ENCODE measurements around the gene RDH13. TPM values are rescaled to one million over a fixed set of nuclear protein-coding genes. Genes with fewer than 3 reads are reported as not detected.
"Not testable (repeated sequence)": the region's sequence is repeated elsewhere in the genome, so short reads cannot be mapped to it uniquely, and the experiment has no call there.

RDH13 gene
- total and polyA plus RNA-seq, 8 donors: 10.9 to 27.1 (median 14.5) TPM

DNA sequence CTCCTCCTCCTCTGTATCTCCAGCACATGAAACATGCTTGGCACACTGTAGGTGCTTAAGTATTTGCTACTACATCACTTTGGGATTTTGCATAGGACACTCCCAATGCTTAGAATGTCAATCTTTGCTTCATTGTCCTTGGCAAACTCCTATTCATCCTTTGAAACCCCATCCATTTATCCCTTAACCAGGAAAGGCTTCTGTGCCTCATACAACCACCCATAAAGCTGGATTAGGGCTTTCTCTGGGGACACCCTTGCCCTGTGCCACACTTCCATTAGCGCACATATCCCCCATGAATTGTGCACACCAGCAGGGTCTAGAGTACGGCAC, 6.9 kb upstream of the RDH13 start:
- FAIRE-seq (no peak), ATAC-seq (no peak), DNase-seq (no peak)
- TF ChIP-seq, protein P1, sequence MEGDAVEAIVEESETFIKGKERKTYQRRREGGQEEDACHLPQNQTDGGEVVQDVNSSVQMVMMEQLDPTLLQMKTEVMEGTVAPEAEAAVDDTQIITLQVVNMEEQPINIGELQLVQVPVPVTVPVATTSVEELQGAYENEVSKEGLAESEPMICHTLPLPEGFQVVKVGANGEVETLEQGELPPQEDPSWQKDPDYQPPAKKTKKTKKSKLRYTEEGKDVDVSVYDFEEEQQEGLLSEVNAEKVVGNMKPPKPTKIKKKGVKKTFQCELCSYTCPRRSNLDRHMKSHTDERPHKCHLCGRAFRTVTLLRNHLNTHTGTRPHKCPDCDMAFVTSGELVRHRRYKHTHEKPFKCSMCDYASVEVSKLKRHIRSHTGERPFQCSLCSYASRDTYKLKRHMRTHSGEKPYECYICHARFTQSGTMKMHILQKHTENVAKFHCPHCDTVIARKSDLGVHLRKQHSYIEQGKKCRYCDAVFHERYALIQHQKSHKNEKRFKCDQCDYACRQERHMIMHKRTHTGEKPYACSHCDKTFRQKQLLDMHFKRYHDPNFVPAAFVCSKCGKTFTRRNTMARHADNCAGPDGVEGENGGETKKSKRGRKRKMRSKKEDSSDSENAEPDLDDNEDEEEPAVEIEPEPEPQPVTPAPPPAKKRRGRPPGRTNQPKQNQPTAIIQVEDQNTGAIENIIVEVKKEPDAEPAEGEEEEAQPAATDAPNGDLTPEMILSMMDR (IDR thresholded peaks at IDR 0.05): no peak
- no peaks in the 10 kb centered on the region for H3K9me3 ChIP-seq
- intact Hi-C loops (cut with DNase I): no loop called here
- no peaks in the 10 kb centered on the region for H3K4me1 ChIP-seq
- no peaks in the 10 kb centered on the region for H3K27me3 ChIP-seq
- peak overlapping the region in 2 of 4 donors; percentile 32 to 44 for H3K4me3 ChIP-seq
- H3K36me3 ChIP-seq: no peaks in the 10 kb centered on the region
- 92 to 94% methylated on average over 2 of the region's 2 CpGs for WGBS, 2 donors
- H3K27ac ChIP-seq: peak overlapping the region in 3 of 4 donors; percentile 17 to 69 (median 59)

DNA sequence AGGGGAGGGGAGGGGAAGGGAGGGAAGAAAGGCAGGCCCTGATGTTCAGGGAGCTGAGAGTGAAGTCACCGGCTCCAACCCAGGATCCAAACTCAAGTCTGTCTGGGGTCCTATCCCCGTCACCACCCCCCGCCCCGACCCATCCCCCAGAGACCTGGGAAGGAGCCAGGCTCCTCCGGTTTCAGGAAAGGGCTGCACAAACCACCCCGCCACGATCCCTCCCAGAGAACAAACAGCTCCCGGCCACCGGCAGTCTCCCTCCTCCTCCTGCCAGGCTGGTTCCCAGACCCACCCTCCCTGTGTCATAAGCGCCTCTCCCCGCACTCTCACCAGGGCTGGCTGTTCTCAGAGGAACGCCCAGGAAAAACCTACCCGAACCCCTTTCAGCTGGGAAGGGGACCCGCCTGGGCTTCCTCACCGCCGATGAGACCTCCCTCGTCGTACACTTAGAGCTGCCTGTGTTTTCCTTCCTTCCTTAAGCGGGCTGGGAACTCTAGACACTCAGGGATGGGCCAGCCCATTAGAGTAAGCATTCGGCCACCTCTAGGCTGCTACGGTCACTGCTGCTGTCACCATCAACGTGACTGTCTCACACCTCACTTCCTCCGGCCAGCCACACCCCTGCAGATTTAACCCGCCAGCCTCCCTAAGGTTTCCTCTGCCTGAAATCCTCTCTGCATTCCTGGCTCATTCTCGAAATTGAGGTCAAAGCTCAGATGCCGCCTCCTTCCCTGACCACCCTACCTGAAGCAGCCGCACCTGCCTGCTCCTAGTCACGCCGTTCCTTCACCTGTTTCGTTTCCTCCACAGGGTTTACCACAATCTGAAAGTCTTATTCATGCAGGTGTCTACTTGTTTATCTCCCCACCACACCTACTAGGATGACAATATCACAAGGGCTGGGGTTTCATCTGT, 6.3 kb upstream of the RDH13 start:
- H3K4me3 ChIP-seq: peak overlapping the region in 3 of 4 donors; percentile 4 to 44 (median 32)
- DNase-seq (peak in 2 of 6 donors; percentile 50 to 67), FAIRE-seq (no peak), ATAC-seq (peak; percentile 85 to 94 (median 87))
- 2 to 4% methylated on average over 27 to 30 of the region's 30 CpGs for WGBS, 2 donors
- TF ChIP-seq, protein P1 (IDR thresholded peaks at IDR 0.05): no peak
- intact Hi-C loops (cut with DNase I): no loop called here
- H3K36me3 ChIP-seq: no peaks in the 10 kb centered on the region
- H3K27ac ChIP-seq: peak overlapping the region; percentile 3 to 69 (median 38)
- no peaks in the 10 kb centered on the region for H3K9me3 ChIP-seq
- H3K27me3 ChIP-seq: no peaks in the 10 kb centered on the region
- H3K4me1 ChIP-seq: no peaks in the 10 kb centered on the region

DNA sequence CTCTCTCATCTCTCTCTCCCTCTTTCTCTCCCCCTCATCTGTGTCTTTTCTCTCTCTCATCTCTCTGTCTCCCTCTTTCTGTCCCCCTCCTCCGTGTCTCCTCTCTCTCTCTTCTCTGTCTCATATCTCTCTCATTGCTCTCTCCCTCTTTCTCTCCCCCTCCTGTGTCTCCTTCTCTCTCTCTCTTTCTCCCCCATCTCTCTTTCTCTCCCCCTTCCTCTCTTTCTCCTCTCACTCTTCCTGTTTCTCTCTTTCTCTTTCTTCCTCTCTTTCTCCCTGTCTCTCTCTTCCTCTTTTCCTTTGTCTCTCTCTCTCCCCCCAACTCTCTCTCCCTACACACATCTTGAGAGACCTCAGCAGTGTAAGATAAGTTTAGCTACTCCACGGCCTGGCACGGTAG, 4.9 kb upstream of the RDH13 start:
- Histone ChIP-seq H3K27ac (no peak overlapping the region), H3K4me3 (no peak overlapping the region), H3K4me1 (no peaks in the 10 kb centered on the region), H3K27me3 (no peaks in the 10 kb centered on the region), H3K36me3 (no peaks in the 10 kb centered on the region), H3K9me3 (no peaks in the 10 kb centered on the region)
- intact Hi-C loops (cut with DNase I): no loop called here
- ATAC-seq: no peak
- DNase-seq: no peak
- FAIRE-seq: no peak
- 40 to 45% methylated on average over 3 of the region's 3 CpGs for WGBS, 2 donors
- TF ChIP-seq, protein P1 (IDR thresholded peaks at IDR 0.05): no peak

DNA sequence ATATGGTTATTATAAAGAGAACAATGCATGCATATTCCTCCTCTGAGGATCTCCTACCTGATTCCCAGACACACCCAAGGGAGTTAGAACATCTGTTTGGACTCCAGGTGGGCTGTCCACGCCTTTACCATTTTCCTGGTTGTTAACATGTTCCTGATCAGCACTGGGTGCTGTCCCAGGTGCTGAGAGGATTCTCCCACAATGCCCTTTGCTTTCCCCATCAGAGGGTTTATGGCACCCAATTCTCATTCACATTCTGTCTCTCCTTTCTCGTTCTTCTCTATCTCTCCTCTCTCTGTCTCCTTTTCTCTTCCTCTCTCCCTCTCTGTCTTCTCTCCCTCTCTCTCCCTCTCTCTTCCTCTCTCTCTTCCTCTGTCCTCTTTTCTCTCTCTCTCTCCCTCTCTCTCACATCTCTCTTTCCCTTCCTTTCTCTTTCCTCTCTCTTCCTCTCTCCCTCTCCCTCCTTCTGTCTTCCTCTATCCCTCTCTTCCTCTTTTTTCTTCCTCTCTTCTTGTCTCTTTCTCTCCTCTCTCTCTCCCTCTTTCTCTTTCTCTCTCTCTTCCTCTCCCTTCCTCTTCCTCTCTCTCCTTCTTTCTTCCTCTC, 3.3 kb upstream of the RDH13 start:
- WGBS, 2 donors: 38 to 59% methylated on average over 2 of the region's 2 CpGs
- TF ChIP-seq, protein P1 (IDR thresholded peaks at IDR 0.05): no peak
- intact Hi-C loops (cut with DNase I): no loop called here
- no peak overlapping the region for H3K4me3 ChIP-seq
- no peak for ATAC-seq
- H3K9me3 ChIP-seq: no peaks in the 10 kb centered on the region
- no peaks in the 10 kb centered on the region for H3K27me3 ChIP-seq
- H3K27ac ChIP-seq: no peak overlapping the region
- no peak for DNase-seq
- no peak for FAIRE-seq
- H3K36me3 ChIP-seq: no peaks in the 10 kb centered on the region
- no peaks in the 10 kb centered on the region for H3K4me1 ChIP-seq

DNA sequence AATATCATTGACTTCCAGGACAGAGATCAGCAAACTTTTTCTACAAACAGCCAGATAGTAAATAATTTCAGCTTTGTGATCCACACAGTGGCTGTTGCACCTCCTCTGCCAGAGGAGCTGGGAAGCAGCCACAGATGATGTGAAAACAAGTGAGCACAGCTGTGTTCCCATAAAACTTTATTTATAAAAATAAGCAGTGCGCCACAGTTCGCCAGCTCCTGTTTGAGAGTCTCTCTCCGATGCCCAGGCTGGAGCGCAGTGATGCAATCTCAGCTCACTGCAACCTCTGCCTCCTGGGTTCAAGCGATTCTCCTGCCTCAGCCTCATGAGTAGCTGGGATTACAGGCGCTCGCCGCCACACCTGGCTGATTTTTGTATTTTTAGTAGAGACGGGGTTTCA, 2.6 kb upstream of the RDH13 start:
- H3K36me3 ChIP-seq; H3K4me3 ChIP-seq; ATAC-seq; H3K27me3 ChIP-seq; H3K9me3 ChIP-seq; FAIRE-seq; DNase-seq; H3K4me1 ChIP-seq; H3K27ac ChIP-seq; intact Hi-C loops (cut with DNase I): not testable (repeated sequence)
- 86% methylated on average over 9 of the region's 9 CpGs for WGBS, 2 donors

All from pancreas (tissue), 10 donors.